Measurements from ENCODE around the gene TSPAN15. TPM values are rescaled to one million over a fixed set of nuclear protein-coding genes. Genes with fewer than 3 reads are reported as not detected.
A peak's percentile ranks its signal among the peaks of the same experiment; 100 is the strongest.

Gene TSPAN15
- total and polyA plus RNA-seq, 2 experiments from 2014 or later = 6.6 to 10.1 TPM

DNA sequence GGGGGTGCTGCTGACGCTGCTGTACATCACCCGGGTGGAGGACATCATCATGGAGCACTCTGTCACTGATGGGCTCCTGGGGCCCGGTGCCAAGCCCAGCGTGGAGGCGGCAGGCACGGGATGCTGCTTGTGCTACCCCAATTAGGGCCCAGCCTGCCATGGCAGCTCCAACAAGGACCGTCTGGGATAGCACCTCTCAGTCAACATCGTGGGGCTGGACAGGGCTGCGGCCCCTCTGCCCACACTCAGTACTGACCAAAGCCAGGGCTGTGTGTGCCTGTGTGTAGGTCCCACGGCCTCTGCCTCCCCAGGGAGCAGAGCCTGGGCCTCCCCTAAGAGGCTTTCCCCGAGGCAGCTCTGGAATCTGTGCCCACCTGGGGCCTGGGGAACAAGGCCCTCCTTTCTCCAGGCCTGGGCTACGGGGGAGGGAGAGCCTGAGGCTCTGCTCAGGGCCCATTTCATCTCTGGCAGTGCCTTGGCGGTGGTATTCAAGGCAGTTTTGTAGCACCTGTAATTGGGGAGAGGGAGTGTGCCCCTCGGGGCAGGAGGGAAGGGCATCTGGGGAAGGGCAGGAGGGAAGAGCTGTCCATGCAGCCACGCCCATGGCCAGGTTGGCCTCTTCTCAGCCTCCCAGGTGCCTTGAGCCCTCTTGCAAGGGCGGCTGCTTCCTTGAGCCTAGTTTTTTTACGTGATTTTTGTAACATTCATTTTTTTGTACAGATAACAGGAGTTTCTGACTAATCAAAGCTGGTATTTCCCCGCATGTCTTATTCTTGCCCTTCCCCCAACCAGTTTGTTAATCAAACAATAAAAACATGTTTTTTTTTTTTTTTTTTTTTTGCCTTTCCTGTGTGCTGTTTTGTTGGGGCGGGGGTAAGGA is 55.8 kb downstream of the TSPAN15 start:
- peak; percentile 60 for ATAC-seq
- peak overlapping the region; percentile 43 for H3K4me3 ChIP-seq
- no peaks in the 10 kb centered on the region for H4K20me1 ChIP-seq (replicated peaks; ENCODE audit: insufficient read depth)
- H3K9me2 ChIP-seq (ENCODE audit: insufficient read depth) = no peaks in the 10 kb centered on the region
- H3K4me2 ChIP-seq = peak overlapping the region; percentile 73
- H3K4me1 ChIP-seq (ENCODE audit: insufficient read depth) = peaks cover 10% of the 10 kb centered on the region; the same call in 1 of the 2 replicates
- no peaks in the 10 kb centered on the region for H3K36me3 Mint-ChIP-seq (ENCODE audit: low read depth)
- H3K36me3 ChIP-seq (ENCODE audit: insufficient read depth) = no peaks in the 10 kb centered on the region
- H3F3A ChIP-seq (replicated peaks; ENCODE audit: low read depth) = no peaks in the 10 kb centered on the region
- H3K27ac ChIP-seq (ENCODE audit: low read depth) = no peak overlapping the region
- TF ChIP-seq, protein P1, sequence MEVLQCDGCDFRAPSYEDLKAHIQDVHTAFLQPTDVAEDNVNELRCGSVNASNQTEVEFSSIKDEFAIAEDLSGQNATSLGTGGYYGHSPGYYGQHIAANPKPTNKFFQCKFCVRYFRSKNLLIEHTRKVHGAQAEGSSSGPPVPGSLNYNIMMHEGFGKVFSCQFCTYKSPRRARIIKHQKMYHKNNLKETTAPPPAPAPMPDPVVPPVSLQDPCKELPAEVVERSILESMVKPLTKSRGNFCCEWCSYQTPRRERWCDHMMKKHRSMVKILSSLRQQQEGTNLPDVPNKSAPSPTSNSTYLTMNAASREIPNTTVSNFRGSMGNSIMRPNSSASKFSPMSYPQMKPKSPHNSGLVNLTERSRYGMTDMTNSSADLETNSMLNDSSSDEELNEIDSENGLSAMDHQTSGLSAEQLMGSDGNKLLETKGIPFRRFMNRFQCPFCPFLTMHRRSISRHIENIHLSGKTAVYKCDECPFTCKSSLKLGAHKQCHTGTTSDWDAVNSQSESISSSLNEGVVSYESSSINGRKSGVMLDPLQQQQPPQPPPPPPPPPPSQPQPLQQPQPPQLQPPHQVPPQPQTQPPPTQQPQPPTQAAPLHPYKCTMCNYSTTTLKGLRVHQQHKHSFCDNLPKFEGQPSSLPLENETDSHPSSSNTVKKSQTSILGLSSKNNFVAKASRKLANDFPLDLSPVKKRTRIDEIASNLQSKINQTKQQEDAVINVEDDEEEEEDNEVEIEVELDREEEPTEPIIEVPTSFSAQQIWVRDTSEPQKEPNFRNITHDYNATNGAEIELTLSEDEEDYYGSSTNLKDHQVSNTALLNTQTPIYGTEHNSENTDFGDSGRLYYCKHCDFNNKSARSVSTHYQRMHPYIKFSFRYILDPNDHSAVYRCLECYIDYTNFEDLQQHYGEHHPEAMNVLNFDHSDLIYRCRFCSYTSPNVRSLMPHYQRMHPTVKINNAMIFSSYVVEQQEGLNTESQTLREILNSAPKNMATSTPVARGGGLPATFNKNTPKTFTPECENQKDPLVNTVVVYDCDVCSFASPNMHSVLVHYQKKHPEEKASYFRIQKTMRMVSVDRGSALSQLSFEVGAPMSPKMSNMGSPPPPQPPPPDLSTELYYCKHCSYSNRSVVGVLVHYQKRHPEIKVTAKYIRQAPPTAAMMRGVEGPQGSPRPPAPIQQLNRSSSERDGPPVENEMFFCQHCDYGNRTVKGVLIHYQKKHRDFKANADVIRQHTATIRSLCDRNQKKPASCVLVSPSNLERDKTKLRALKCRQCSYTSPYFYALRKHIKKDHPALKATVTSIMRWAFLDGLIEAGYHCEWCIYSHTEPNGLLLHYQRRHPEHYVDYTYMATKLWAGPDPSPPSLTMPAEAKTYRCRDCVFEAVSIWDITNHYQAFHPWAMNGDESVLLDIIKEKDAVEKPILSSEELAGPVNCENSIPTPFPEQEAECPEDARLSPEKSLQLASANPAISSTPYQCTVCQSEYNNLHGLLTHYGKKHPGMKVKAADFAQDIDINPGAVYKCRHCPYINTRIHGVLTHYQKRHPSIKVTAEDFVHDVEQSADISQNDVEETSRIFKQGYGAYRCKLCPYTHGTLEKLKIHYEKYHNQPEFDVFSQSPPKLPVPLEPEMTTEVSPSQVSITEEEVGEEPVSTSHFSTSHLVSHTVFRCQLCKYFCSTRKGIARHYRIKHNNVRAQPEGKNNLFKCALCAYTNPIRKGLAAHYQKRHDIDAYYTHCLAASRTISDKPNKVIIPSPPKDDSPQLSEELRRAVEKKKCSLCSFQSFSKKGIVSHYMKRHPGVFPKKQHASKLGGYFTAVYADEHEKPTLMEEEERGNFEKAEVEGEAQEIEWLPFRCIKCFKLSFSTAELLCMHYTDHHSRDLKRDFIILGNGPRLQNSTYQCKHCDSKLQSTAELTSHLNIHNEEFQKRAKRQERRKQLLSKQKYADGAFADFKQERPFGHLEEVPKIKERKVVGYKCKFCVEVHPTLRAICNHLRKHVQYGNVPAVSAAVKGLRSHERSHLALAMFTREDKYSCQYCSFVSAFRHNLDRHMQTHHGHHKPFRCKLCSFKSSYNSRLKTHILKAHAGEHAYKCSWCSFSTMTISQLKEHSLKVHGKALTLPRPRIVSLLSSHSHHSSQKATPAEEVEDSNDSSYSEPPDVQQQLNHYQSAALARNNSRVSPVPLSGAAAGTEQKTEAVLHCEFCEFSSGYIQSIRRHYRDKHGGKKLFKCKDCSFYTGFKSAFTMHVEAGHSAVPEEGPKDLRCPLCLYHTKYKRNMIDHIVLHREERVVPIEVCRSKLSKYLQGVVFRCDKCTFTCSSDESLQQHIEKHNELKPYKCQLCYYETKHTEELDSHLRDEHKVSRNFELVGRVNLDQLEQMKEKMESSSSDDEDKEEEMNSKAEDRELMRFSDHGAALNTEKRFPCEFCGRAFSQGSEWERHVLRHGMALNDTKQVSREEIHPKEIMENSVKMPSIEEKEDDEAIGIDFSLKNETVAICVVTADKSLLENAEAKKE (CRISPR knock-in tag; IDR thresholded peaks at IDR 0.05) = no peak
- TF ChIP-seq POLR2AphosphoS5 (IDR thresholded peaks at IDR 0.05; ENCODE audit: low read depth) = no peak
- no peak for TF ChIP-seq EZH2 (IDR thresholded peaks at IDR 0.05; ENCODE audit: low read depth, unreplicated experiment)
- TF ChIP-seq CREB1 (CRISPR knock-in tag; IDR thresholded peaks at IDR 0.05; ENCODE audit: low read depth) = no peak
- TF ChIP-seq STAT1 (IDR thresholded peaks at IDR 0.05; ENCODE audit: unreplicated experiment) = no peak
- TF ChIP-seq, protein P2, sequence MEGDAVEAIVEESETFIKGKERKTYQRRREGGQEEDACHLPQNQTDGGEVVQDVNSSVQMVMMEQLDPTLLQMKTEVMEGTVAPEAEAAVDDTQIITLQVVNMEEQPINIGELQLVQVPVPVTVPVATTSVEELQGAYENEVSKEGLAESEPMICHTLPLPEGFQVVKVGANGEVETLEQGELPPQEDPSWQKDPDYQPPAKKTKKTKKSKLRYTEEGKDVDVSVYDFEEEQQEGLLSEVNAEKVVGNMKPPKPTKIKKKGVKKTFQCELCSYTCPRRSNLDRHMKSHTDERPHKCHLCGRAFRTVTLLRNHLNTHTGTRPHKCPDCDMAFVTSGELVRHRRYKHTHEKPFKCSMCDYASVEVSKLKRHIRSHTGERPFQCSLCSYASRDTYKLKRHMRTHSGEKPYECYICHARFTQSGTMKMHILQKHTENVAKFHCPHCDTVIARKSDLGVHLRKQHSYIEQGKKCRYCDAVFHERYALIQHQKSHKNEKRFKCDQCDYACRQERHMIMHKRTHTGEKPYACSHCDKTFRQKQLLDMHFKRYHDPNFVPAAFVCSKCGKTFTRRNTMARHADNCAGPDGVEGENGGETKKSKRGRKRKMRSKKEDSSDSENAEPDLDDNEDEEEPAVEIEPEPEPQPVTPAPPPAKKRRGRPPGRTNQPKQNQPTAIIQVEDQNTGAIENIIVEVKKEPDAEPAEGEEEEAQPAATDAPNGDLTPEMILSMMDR (conservative IDR thresholded peaks at IDR 0.05; ENCODE audit: low read depth in 2 of 2) = no peak
- TF ChIP-seq ZNF114 (CRISPR knock-in tag; IDR thresholded peaks at IDR 0.05) = no peak
- TF ChIP-seq ETS1 (IDR thresholded peaks at IDR 0.05) = no peak
- no peak for TF ChIP-seq JUNB (IDR thresholded peaks at IDR 0.05; ENCODE audit: unreplicated experiment)
- TF ChIP-seq, protein P3, sequence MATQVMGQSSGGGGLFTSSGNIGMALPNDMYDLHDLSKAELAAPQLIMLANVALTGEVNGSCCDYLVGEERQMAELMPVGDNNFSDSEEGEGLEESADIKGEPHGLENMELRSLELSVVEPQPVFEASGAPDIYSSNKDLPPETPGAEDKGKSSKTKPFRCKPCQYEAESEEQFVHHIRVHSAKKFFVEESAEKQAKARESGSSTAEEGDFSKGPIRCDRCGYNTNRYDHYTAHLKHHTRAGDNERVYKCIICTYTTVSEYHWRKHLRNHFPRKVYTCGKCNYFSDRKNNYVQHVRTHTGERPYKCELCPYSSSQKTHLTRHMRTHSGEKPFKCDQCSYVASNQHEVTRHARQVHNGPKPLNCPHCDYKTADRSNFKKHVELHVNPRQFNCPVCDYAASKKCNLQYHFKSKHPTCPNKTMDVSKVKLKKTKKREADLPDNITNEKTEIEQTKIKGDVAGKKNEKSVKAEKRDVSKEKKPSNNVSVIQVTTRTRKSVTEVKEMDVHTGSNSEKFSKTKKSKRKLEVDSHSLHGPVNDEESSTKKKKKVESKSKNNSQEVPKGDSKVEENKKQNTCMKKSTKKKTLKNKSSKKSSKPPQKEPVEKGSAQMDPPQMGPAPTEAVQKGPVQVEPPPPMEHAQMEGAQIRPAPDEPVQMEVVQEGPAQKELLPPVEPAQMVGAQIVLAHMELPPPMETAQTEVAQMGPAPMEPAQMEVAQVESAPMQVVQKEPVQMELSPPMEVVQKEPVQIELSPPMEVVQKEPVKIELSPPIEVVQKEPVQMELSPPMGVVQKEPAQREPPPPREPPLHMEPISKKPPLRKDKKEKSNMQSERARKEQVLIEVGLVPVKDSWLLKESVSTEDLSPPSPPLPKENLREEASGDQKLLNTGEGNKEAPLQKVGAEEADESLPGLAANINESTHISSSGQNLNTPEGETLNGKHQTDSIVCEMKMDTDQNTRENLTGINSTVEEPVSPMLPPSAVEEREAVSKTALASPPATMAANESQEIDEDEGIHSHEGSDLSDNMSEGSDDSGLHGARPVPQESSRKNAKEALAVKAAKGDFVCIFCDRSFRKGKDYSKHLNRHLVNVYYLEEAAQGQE (IDR thresholded peaks at IDR 0.05; ENCODE audit: unreplicated experiment) = no peak
- TF ChIP-seq EZH2phosphoT487 (IDR thresholded peaks at IDR 0.05; ENCODE audit: unreplicated experiment) = no peak
- H3K79me2 ChIP-seq (replicated peaks; ENCODE audit: insufficient read depth) = no peaks in the 10 kb centered on the region
- H3K4me1 Mint-ChIP-seq = peaks cover 13% of the 10 kb centered on the region
- DNase-seq (ENCODE audit: low spot score) = peak; percentile 45
- H2AFZ ChIP-seq = peak overlapping the region; percentile 25
- H3K27me3 ChIP-seq (ENCODE audit: insufficient read depth) = no peaks in the 10 kb centered on the region
- H3K27me3 Mint-ChIP-seq (ENCODE audit: insufficient read depth, low read depth, poor library complexity) = peaks cover 7% of the 10 kb centered on the region
- peak overlapping the region; percentile 59 for H3K4me3 Mint-ChIP-seq
- peak overlapping the region; percentile 52 for H3K27ac Mint-ChIP-seq
- no peaks in the 10 kb centered on the region for H3K9me3 Mint-ChIP-seq

Measured in GM23338 (cell line).